C4-2B (cell line): ENCODE measurements around the gene GNPAT.

Experiments
- CTCF ChIP-seq: fragments of 450-650 bp; conservative IDR thresholded peaks from 2 replicates; pipeline ENCODE4 v1.5.1; 2017; ENCODE audit warnings: mild to moderate bottlenecking
- ZFX ChIP-seq: fragments of 450-650 bp; IDR thresholded peaks from 2 replicates; pipeline ENCODE4 v1.6.1; 2017

- TF ChIP-seq CTCF (no peak), ZFX (no peak)
Observed at GRCh38 chr1:231248778-231249177, 7.8 kb downstream of the GNPAT start.
